Measurements from ENCODE around the gene DSCAM.

DSCAM gene

DNA sequence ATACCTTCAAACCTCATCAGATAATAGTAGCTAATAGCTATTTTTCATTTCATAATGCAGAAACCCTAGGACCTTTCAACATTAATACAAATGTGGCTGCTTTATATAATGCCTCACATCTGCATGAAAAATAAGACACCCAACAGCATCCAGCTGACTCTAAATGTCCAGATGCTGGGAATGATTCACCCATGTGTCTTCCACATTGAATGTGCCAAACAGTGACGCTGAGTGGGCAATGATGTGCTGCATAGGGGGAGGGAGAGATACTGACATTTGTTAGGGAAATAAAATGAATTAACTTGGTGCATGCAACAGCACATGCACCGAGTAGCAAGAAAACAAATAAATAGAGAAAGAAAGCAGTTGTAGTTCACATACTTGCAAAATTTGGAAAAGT, 199.3 kb downstream of the DSCAM start:
- DNase-seq (ENCODE audit: low spot score), result no peak

DNA sequence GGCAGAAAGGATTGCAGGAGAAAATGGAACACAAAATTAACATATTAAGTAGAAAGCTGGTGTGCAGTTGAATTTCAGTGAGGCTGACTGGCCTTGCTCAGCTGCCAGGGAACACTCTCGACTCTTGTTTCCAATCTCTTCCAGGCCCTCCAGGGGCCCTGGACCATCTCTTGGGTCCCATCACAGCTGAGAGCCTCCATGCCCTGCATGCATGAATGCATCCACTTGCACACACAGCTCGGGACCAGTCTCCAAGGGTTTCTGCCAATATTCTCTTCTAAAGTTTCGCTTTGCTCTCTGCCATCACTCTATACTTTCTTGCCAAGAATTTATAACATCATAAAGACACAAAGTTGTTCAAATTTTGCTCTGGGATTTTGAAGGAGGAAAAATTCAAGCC, 200.3 kb downstream of the DSCAM start:
- no peak for DNase-seq (ENCODE audit: low spot score)

DNA sequence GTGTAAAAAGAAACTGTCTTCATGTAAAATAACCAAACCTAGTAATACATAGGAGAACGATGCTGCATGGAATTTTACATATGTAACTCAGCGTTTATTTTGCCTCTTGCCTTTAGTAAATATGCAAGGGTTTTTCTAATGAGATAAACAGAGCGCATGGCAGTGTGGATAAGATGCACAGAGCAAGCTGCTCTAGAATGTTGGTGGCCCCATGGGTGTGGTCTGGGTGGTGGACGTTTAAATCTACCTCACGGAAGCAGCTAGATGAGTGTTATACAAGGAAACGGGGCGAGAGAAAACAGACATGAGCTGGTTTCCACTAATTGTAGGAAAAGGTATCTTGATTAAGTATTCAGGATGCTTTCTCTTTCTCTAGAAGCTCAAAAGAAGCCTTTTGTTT, 205.9 kb downstream of the DSCAM start:
- DNase-seq (ENCODE audit: low spot score), result no peak

DNA sequence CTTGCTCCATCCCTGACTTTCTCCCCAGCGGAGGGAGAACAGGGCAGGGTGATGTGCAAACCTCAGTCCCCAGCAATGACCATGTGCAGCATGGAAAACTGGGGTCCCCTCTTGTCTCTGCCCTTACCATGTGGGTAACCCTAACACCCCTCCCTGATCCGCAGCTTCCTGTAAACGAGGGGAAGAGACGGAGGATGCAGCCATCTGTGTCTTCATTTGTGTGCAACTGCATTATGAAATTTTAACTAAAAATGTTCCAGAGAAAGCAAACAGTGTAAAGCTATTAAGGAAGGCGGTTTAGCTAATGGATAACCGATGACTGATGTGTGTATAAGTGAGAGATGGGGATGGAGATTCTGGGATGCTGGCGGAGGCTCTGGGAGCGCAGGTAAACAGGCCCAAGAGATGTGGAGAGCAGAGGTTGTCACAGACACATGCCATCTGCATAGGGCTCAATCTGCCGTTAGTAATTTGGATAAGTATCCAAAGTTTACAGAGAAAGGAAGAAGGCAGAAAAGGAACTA, 206.6 kb downstream of the DSCAM start:
- no peak for DNase-seq (ENCODE audit: low spot score)

DNA sequence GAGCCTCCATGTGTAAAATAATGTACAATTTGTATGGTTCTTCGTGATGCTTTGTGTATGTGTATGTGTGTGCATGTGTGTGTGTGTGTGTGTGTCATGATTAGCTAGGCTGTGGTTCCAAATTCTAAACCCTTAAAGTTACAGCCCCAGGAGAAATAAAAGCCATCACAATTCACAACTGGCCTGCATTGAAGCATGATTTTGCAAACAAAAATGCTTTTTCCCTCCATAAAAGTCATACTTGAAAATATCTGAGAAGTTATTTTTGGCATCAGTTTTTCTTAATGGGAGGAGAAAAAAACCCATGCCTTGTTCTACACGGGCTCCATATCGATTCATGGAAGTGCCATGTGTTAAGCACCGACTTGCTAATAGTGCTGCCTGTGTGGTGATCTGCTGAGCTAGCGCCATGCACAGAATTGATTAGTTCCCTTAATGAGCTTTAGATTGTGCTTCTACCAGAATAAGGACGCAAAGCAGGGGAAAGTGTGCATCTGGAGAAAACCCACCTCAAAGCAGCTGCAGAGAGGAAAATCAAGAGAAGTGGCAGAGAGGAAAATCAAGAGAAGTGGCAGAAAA, 207.3 kb downstream of the DSCAM start:
- DNase-seq (ENCODE audit: low spot score), result no peak

DNA sequence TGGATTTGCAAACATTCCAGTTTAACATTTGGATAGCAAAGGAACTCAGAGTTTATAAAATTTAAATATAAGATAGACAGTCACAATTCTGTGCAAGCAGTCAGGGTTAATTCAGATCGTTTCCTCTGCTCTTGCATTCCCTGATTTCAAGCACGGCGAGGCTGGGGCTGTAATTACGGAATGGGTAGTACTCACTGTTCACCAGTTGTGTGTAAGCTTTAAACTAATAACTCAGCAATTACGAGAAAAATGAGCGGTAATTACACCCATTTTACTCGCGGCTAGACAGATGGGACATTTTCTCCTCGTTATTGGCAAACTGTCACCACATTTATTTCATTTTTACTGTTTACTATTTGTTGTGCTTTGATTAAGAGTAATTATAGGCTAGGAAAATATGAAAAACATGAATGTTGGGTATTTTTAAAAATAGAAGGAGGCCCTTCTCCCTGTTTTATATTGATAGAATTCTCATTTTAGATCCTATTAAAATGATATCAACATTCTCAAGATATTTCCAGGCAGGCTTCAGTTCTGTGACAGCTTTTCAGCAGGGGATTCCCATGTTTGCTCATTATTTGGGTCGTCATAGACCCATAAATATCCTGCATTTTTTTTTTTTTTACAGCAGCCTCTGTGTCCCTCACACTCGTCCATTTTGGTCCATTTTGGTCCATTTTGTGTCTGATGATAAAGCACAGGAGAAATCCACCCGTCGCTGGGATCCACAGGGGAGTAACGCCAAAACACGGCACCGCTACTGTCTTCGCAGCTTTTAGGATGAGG, 208.3 kb downstream of the DSCAM start:
- no peak for DNase-seq (ENCODE audit: low spot score)

DNA sequence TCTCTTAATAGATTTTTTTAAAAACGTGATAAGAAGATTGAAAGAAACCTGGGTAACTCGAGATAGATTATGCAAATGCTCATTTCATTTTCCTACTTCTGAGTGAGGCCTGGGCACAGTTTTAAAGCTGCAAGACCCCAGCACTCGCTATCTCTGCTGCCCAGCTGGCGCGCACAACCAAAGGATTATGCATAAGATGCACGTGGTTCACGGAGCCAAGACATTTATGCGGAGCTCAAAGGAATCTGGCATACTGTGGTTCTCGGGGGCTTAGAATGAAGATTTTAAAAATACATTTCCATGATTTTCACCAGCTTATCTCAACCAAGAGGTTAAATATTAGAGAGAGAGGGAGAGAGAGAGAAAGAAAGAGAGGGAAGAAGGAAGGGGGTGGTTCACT, 210.9 kb downstream of the DSCAM start:
- no peak for DNase-seq (ENCODE audit: low spot score)

DNA sequence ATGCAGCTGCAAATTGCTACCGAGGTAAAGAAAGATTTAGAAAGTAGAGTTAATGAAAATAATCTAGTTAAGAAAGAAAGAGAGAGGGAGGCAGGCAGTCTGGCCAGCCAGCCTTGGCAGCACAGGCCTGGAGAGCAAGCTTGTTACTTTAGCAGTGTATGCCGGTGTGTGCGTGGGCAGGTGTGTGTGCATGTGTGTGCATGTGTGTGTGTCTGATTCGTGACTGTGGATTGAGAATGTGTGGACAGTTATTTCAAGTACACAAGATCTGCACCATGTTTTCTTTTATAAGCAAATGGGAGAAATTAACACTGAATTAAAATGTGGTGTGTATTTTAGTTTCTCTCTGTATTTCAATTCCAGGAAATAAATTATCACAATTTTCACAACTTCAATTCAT, 211.6 kb downstream of the DSCAM start:
- no peak for DNase-seq (ENCODE audit: low spot score)

DNA sequence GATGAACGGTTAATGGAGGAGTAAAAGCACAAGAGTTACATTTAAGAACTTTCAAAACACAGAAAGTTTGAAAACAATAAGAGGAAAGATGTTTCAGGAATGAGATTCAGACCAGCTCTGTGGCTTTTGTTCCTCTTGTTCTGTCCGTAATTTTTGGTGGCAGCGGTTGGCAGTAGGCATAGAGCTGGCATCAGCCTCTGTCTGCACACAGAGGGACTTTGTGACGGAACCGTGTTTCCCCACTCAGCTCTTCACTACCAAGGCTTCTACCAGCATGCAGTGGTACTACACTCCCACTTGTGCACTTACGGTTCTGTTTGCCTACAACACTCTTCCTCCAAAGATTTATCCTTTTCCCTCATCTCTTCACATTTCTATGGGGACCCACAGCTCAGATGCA, 212.8 kb downstream of the DSCAM start:
- no peak for DNase-seq (ENCODE audit: low spot score)

DNA sequence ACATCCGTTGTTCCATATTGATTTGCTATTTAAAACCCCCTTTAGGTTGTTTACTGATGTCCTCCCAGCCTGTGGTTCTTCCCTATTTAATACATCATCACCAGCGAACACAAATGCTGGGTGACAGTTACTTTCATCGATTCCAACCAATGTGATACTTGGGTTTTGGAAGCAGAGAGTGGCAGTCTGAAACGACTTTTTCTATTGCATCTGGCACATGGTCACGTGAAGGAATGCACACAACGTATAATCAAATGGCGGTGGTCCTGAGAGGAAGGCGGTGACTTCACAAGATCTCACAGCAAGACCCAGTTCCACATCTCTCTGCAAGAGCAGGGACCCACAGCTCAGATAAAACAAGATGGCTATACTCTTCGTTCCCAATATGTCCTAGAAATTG, 213.9 kb downstream of the DSCAM start:
- DNase-seq (ENCODE audit: low spot score), result no peak

DNA sequence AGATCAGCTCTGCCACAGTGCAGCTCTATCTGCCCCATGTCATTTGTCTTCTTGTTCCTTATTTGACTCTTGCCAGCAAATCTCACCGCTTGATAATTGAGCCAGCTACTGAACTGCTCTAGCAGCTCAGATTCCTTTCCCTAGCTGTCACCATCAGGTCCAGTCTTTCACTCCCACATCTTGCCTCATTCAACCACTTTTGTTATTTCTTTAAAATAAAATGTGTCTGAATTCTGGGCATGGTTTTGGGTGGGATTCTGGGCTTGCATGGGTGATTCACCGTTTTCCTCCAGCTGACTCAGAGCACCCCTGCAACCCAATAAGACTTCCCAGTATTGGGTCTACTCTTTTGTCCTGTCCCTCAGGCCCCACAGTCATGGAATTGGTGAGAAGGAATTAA, 215.7 kb downstream of the DSCAM start:
- no peak for DNase-seq (ENCODE audit: low spot score)

DNA sequence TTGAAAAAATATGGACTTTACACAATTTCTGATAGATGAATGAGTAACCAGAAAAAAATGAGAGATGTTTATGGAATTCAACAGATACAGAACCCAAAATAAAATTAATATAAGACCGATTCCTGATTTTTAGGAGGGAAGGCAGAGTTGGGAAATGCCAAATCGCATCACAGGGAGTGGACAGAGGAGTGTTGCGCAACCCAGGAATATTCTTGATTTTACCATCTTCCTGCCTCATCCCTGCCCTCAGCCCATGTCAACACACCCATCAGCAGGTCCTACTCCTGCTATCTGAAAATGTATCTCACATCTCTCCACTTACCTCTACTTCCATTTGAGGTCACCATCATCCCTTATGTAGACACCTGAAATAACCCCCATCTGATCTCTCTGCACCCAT, 221.0 kb downstream of the DSCAM start:
- DNase-seq (ENCODE audit: low spot score), result no peak

DNA sequence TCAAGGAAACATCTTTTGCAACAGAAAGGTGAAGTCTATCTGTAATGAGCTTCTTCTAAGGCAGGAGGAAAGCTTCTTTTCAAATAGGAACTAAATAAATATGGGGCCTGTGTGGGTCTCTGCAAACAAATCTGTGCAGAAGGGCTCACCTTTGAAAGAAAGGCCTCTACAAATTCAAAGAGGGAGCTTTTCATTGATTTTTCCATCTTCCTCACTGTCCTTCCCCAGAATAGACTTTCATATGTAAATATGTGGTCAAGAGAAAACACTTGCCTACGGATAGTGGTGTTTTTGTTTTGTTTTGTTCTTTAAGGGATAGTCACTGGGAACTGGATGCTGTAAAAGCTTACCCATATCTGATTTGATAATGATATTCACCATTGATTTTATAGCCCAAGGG, 223.4 kb downstream of the DSCAM start:
- DNase-seq (ENCODE audit: low spot score), result no peak

DNA sequence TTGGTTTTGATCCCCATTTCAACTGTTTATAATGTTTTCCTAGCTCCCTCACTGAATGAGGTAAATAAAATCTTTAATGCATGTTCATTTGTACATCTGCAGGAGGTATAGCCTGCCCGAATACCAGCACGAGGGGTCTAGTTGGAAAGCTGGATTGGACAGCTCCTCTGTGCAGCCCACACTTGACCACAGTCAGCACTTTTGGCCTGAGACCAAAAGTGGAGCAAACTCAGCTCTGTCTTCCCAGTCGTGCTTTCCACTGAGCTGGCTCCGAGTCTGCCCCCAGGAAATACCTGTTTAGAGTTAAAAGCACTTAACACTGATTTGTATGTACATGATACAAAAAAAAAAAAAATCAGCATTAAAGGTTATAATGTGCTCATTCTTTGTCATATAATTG, 224.4 kb downstream of the DSCAM start:
- no peak for DNase-seq (ENCODE audit: low spot score)

DNA sequence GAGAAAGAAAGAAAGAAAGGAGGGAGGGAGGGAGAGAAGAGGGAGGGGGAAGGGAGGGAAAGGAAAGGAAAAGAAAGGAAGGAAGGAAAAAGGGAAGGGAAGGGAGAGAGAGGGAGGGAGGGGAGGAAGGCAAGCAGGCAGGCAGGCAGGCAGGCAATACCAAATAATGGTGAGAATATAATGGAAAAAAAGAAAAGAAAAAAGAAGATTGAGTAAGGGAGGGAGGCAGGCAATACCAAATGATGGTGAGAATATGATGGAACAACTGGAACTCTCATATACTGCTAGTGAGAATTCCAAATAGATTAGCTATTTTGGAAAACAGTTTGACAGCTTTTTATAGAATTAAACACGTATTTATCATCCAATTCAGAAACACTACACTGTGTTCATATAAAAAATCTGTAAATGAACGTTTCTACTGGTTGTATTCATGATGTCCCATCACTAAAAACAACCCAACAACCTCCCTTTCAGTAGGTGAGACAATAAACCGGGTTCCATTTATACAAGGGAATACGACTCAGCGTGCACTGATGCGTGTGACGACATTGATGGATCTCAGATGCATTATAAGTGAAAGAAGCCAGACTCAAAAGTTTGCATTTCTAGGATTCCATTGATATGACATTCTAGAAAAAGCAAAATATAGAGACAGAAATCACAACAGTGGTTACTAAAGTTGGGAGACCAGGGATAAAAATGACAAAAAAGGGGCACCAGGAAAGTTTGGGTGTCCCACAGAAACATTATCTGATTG, 226.4 kb downstream of the DSCAM start:
- DNase-seq (ENCODE audit: low spot score), result no peak

DNA sequence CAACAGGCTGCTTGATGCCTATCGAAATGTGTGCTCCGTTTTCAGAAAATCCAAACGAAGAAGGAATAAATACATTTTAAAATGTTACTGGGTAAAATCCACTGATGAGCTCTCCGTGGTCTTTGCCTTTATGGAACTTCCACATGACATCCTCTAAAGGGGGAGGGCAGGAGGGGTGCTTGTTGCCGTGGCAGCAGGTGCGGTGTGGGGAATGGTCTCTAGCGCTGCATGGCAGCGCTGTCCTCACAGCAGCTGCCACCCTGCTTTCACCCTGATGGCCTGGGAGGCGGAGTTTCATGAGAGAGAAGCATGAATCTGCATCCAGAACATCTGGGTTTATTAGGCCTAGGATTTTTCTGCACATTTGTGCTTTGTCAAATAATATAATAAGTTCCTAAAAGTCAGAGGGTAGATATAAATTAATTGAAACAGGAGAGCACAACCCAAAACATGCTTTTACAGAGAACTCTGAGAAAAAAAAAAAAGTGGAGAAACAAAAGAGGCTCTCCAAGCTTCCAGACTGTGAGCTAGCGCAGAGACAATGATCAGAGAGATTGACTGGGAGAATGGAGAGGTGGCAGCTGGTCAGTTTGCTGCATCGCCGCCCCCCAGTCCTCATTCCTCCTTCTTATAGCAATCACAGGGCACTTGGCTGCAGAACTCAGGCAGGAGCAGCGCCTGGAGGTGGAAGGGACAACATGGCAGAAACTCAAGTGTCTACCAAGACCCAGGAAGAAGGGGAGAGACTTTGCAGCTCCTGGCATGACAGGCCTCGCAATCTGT, 228.6 kb downstream of the DSCAM start:
- no peak for DNase-seq (ENCODE audit: low spot score)

DNA sequence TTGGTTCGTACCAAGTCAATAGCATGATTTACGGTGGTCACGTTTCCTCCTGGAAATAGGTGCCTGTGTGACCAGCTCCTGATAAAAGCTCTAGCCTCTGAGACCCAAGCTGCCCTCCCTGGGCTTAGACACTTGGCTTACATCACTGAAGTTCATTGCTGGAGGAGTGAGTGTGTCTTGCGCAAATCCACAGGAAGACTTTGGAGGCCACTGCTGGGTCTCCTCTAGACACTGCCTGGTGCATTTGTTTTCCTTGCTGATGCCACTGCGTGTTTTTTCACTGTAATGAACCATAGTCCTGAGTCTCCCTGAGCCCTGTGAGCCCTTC, 230.6 kb downstream of the DSCAM start:
- no peak for DNase-seq (ENCODE audit: low spot score)

DNA sequence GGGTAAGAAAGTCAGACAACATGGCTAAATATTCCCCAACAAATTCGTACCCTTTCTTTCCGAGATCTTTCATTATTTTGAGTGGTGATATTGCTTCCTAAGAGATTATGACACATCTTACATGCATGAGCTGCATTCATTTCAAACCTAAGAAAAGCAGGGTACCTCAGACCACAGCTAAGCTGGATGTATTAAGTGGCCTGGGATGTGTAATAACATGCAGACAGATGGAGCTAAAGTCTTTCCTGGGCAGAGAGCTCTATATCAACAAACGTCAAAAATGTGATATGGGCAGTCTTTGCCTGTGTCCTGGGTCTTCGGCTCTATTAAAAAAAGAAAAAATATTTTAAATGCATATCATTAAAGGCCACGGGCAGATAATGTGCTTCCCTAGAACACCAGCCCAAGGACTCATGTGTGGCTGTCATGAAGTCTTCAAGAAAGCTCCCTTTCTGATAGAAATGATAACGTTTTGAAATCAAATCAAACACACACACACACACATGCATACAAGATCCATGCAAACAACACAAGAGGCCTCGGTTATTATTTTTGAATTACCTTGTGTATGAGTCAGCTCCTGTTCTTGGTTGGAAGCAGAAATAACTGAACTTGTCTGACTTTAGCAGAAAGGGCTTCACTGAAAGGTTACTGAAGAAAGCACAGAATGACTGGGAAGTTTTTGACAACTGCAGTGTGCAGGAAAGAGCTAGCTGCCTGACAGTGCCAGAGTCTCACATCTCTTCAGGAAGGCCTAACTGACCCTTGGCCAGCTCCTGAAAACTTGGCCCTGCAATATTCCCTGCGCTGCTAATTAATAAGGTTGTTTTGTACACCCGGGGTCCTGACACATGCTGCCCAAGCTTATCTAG, 231.2 kb downstream of the DSCAM start:
- DNase-seq (ENCODE audit: low spot score), result no peak

DNA sequence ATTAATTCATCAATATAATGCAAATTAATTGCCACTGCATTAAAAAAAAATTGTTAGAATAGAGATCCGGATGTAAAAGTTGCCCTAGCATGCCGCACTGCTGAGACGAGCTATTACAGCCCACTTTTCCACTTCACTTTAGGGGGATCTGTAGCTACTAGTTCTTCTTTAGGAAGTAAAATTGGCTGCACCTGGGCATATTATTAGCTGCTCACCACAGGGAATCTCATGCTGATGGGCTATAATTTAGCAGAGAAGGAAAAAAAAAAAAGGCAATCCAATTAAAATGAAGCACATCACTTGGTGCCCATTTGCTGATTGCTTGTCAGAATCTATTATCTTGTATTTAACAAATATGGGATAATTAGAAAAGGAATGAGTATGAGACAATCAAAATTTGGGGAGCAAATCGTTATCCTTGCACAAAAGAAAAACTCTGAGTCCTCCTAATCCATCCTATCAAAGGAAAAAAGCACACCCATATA, 233.4 kb downstream of the DSCAM start:
- no peak for DNase-seq (ENCODE audit: low spot score)

DNA sequence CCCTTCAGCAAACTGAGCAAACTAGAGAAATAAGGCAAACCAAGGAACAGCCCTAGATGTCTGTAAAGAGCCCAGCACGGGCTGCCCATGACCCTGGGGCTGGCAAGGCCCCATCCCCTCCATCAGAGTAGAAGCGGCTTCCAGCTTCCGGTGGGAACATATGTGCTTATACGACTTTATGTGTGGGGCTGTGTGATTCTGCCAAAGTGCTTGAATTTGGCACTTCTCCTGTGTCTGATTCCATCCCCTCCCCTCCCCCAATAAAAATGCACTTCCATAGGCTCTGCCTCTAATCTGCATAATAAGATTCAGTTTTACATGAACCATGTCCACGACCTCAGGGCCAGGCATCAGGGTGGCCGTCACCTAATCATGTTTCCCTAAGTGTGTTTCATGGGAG, 236.6 kb downstream of the DSCAM start:
- no peak for DNase-seq (ENCODE audit: low spot score)

DNA sequence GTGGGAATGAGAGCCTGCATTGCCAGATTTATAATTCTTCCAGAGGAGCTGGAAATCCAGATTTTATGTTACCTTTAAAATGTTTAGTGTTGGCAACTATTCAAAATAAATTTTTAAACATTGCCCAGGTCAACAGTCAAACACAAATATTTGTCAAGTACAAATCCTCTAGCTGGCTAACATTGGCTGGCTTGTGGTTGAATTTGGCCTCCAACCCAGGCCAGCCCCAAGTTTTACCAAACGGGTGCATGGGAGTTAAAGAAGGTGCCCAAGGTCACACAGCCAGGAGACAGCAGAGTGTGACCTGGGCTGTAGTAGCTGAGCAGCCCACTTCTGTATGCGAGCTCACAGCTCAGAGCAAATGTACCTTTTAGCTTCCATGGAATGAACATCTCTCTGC, 240.6 kb downstream of the DSCAM start:
- DNase-seq (ENCODE audit: low spot score), result no peak

All from kidney capillary endothelial cell (primary cell).